Measurements from ENCODE around the gene POSTN. TPM values are rescaled to one million over a fixed set of nuclear protein-coding genes. Genes with fewer than 3 reads are reported as not detected.

Gene POSTN
- total RNA-seq, 1 donor from 2014 or later = 60.9 TPM

DNA sequence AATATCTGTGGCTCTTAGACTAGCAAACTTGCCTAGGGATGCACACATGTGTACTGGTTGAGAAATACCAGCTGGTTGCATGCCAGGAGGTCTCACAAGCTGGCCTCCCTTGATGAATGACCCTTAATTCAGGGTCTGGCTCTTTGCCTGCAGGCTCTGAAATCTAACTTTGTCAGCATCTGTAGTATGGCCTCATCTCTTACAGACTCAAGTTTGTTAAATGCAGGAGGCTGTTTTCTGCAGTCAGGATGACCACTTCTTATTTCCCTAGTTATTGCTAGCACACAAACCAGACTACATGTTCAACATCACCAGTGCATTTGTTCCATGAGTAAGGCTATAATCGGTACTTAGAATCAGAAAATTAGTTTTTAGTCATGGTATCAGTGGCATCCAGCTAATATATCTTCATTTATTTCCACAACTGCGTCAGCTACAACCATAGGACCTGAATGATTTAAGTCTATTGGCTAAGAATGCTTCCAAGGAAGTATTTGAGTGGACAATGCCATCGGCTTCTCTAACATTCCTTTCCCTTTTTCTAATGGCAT is 23.3 kb upstream of the POSTN start:
- intact Hi-C loops (cut with DNase I) = no loop called here
- Histone ChIP-seq H3K4me1 (no peaks in the 10 kb centered on the region), H3K9me3 (no peaks in the 10 kb centered on the region), H3K27ac (no peak overlapping the region), H3K27me3 (no peaks in the 10 kb centered on the region), H3K36me3 (no peaks in the 10 kb centered on the region), H3K4me3 (no peak overlapping the region)
- TF ChIP-seq POLR2AphosphoS5 (IDR thresholded peaks at IDR 0.05; ENCODE audit: insufficient read depth in 1 of 2, low read depth in 1 of 2) = no peak
- TF ChIP-seq, protein P1, sequence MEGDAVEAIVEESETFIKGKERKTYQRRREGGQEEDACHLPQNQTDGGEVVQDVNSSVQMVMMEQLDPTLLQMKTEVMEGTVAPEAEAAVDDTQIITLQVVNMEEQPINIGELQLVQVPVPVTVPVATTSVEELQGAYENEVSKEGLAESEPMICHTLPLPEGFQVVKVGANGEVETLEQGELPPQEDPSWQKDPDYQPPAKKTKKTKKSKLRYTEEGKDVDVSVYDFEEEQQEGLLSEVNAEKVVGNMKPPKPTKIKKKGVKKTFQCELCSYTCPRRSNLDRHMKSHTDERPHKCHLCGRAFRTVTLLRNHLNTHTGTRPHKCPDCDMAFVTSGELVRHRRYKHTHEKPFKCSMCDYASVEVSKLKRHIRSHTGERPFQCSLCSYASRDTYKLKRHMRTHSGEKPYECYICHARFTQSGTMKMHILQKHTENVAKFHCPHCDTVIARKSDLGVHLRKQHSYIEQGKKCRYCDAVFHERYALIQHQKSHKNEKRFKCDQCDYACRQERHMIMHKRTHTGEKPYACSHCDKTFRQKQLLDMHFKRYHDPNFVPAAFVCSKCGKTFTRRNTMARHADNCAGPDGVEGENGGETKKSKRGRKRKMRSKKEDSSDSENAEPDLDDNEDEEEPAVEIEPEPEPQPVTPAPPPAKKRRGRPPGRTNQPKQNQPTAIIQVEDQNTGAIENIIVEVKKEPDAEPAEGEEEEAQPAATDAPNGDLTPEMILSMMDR (IDR thresholded peaks at IDR 0.05) = no peak
- TF ChIP-seq POLR2A (IDR thresholded peaks at IDR 0.05) = no peak
- DNase-seq (ENCODE audit: extremely low spot score in 2 of 2) = no peak

DNA sequence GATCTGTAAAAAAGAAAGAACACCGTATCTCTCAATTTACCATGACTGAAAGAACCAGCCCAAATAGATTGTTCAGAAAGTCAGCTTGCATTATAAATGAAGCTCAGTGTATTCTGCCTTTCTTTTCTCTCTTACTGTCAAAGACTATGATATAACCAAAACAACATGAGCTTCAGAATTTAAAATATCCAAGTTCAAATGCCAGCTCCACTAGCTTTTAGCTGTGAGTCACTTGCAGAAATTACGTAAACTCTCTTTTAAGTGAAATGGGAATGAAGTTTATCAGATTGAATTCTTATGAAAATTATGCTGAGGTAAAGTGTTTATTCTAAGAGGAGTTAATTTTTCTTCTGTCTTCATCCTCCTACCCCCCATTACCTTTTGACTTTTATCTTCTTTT is 20.0 kb upstream of the POSTN start:
- Histone ChIP-seq H3K27ac (no peak overlapping the region), H3K4me3 (no peak overlapping the region), H3K4me1 (no peaks in the 10 kb centered on the region), H3K27me3 (no peaks in the 10 kb centered on the region), H3K9me3 (no peaks in the 10 kb centered on the region), H3K36me3 (no peaks in the 10 kb centered on the region)
- DNase-seq (ENCODE audit: extremely low spot score in 2 of 2) = no peak
- no peak for TF ChIP-seq POLR2AphosphoS5 (IDR thresholded peaks at IDR 0.05; ENCODE audit: insufficient read depth in 1 of 2, low read depth in 1 of 2)
- TF ChIP-seq, protein P1 (IDR thresholded peaks at IDR 0.05) = no peak
- TF ChIP-seq POLR2A (IDR thresholded peaks at IDR 0.05) = no peak
- intact Hi-C loops (cut with DNase I) = no loop called here

DNA sequence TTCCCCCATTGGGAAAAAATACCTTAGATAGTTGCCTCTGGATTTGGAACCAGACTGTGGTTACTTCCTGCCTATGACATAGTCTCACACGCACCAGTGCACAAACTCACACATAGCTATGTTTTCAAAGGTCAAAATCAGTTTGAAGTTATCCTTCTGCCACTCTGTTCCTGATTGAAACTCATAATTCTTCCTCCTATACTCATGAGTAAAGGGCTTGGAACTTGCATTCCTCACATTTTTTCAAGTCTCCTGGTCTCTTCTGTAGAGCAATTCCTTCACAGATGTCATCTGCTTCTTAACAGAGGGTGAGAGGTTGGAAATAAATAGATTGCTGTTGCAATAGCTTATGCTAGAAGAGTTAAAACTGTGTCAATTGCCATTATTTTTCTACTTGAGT is 18.6 kb upstream of the POSTN start:
- no peak for TF ChIP-seq POLR2A (IDR thresholded peaks at IDR 0.05)
- TF ChIP-seq POLR2AphosphoS5 (IDR thresholded peaks at IDR 0.05; ENCODE audit: insufficient read depth in 1 of 2, low read depth in 1 of 2) = no peak
- TF ChIP-seq, protein P1 (IDR thresholded peaks at IDR 0.05) = no peak
- H3K9me3 ChIP-seq = no peaks in the 10 kb centered on the region
- H3K27me3 ChIP-seq = no peaks in the 10 kb centered on the region
- no peaks in the 10 kb centered on the region for H3K36me3 ChIP-seq
- intact Hi-C loops (cut with DNase I) = no loop called here
- no peak for DNase-seq (ENCODE audit: extremely low spot score in 2 of 2)
- H3K27ac ChIP-seq = no peak overlapping the region
- no peak overlapping the region for H3K4me3 ChIP-seq
- H3K4me1 ChIP-seq = no peaks in the 10 kb centered on the region

DNA sequence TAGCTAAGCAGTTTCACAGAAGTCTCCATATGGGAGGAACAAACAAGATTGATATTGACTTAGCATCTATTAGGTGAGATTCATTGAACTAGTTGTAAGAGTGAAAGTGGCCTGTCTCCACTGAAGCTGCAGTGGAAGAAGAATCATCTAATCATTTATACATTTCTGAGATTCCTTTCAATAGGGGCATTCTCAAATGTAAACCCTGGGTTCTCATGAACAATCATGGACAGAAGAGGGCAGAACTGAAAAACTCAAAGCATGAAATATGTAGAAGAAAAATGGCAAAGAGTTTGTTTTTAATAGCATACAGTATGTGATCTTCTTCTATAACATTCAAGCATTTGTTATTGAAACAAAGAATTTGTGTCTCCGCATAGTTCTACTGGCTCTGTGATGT is 17.6 kb upstream of the POSTN start:
- no peak for DNase-seq (ENCODE audit: extremely low spot score in 2 of 2)
- intact Hi-C loops (cut with DNase I) = no loop called here
- H3K27me3 ChIP-seq = no peaks in the 10 kb centered on the region

DNA sequence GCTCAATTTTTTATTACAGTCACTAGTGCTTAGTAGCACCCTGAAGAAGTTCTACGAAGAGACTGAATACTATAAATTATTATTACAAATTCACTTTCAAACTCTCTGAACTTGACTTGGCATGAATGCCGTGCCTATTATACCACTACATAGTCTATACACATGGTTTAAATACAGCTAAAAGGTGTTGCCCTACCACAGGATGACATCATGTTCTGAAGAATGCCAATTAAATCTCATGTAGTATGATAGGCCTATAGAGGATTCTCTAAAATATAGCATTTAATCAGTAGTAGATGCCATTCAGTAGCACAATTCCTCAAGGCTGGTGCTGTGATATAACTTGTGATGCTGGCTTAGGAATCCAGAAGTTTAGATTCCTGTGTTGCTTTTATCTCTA is 16.7 kb upstream of the POSTN start:
- Histone ChIP-seq H3K4me3 (no peak overlapping the region), H3K9me3 (no peaks in the 10 kb centered on the region), H3K27ac (no peak overlapping the region), H3K4me1 (no peaks in the 10 kb centered on the region), H3K36me3 (no peaks in the 10 kb centered on the region), H3K27me3 (no peaks in the 10 kb centered on the region)
- TF ChIP-seq, protein P1 (IDR thresholded peaks at IDR 0.05) = no peak
- TF ChIP-seq POLR2A (IDR thresholded peaks at IDR 0.05) = no peak
- no peak for TF ChIP-seq POLR2AphosphoS5 (IDR thresholded peaks at IDR 0.05; ENCODE audit: insufficient read depth in 1 of 2, low read depth in 1 of 2)
- DNase-seq (ENCODE audit: extremely low spot score in 2 of 2) = no peak
- intact Hi-C loops (cut with DNase I) = no loop called here

More for the DNA sequence above, 17.6 kb upstream of the POSTN start:
- H3K9me3 ChIP-seq = no peaks in the 10 kb centered on the region
- no peak overlapping the region for H3K4me3 ChIP-seq
- H3K36me3 ChIP-seq = no peaks in the 10 kb centered on the region
- TF ChIP-seq POLR2A (IDR thresholded peaks at IDR 0.05) = no peak
- TF ChIP-seq, protein P1 (IDR thresholded peaks at IDR 0.05) = no peak
- TF ChIP-seq POLR2AphosphoS5 (IDR thresholded peaks at IDR 0.05; ENCODE audit: insufficient read depth in 1 of 2, low read depth in 1 of 2) = no peak
- no peaks in the 10 kb centered on the region for H3K4me1 ChIP-seq
- no peak overlapping the region for H3K27ac ChIP-seq

Measured in vagina (tissue), 2 donors.